ENCODE data around the gene KIF14. TPM values are rescaled to one million over a fixed set of nuclear protein-coding genes. Genes with fewer than 3 reads are reported as not detected.

Gene KIF14
- total and polyA plus RNA-seq, 2 of the 8 experiments (the other 6 are each of a cell fraction or from before 2014, with no cell fraction given): 2.6 to 23.3 TPM

DNA sequence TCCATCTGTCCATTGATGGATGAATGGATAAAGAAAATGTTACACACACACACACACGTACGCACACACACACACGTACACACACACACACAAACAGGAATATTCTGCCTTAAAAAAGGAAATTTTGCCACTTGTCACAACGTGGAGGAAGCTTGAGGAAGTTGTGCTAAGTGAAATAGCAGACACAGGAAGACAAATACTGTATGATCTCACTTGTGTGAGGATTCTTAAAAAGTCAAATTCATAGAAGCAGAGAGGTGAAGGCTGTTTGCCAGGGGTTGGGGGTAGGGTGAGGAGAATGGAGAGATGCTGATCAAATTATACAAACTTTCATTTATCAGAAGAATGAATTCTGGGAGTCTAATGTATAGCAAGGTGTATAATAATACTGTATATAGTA is 73.2 kb downstream of the KIF14 start:
- Histone ChIP-seq H3K79me2 (ENCODE audit: control insufficient read depth in 1 of 2, insufficient read depth in 2 of 2, low read length in 2 of 2) (no peaks in the 10 kb centered on the region), H3K9ac (replicated peaks in 1 of 4; ENCODE audit: extremely low read depth in 1 of 4, low read depth in 3 of 4, low read length in 3 of 4) (no peak overlapping the region; a peak in 1 of 7 replicates), H2AFZ (ENCODE audit: low read length) (no peak overlapping the region), H3K36me3 (ENCODE audit: control insufficient read depth in 2 of 4, insufficient read depth in 4 of 4, low read length in 3 of 4) (no peaks in the 10 kb centered on the region; a peak in 1 of 8 replicates), H2BK12ac (ENCODE audit: low read depth, low read length) (no peak overlapping the region), H3K27ac (ENCODE audit: low read depth, low read length) (no peak overlapping the region), H4K8ac (ENCODE audit: extremely low read depth, insufficient read depth, low read length) (no peak overlapping the region), H3K23ac (ENCODE audit: insufficient read length) (no peak overlapping the region), H2BK15ac (ENCODE audit: low read length) (no peak overlapping the region), H3K79me1 (ENCODE audit: low read depth, low read length) (no peaks in the 10 kb centered on the region), H2AK5ac (ENCODE audit: low read depth, low read length) (no peak overlapping the region), H3K4ac (replicated peaks; ENCODE audit: insufficient read length, low read depth, low read length) (no peak overlapping the region), H3K4me3 (ENCODE audit: extremely low read depth in 1 of 4, insufficient read depth in 2 of 4, low read depth in 3 of 4, low read length in 4 of 4) (no peak overlapping the region), H4K20me1 (replicated peaks in 1 of 2; ENCODE audit: control insufficient read depth in 1 of 2, insufficient read depth in 2 of 2, low read length in 2 of 2) (no peaks in the 10 kb centered on the region), H3K27me3 (replicated peaks in 1 of 4; ENCODE audit: control insufficient read depth in 3 of 4, extremely low read depth in 1 of 4, insufficient read depth in 3 of 4, low read length in 3 of 4) (no peaks in the 10 kb centered on the region), H3K56ac (replicated peaks; ENCODE audit: insufficient read length, low read depth, low read length) (no peak overlapping the region), H3K23me2 (ENCODE audit: low read depth, low read length) (peaks cover 2% of the 10 kb centered on the region; the same call in 1 of the 2 replicates), H3K18ac (ENCODE audit: extremely low read depth, low read length) (no peak overlapping the region), H2BK5ac (ENCODE audit: low read depth, low read length) (no peak overlapping the region), H2BK120ac (replicated peaks; ENCODE audit: low read depth, low read length) (no peak overlapping the region), H4K91ac (replicated peaks; ENCODE audit: insufficient read length, low read length) (no peak overlapping the region), H3K4me2 (ENCODE audit: insufficient read depth in 1 of 2, low read depth in 2 of 2, low read length in 2 of 2) (no peak overlapping the region), H4K5ac (ENCODE audit: insufficient read length, low read depth, low read length) (no peak overlapping the region), H3K14ac (ENCODE audit: insufficient read length) (no peak overlapping the region), H2BK20ac (ENCODE audit: low read length) (no peak overlapping the region), H3K9me3 (ENCODE audit: insufficient read depth in 2 of 2, low read depth in 1 of 2, low read length in 1 of 2) (no peaks in the 10 kb centered on the region), H3K4me1 (replicated peaks in 1 of 4; ENCODE audit: control insufficient read depth in 3 of 4, insufficient read depth in 4 of 4, low read length in 3 of 4) (no peaks in the 10 kb centered on the region)
- WGBS, 2 experiments (ENCODE audit: extremely low coverage in 1 of 2, insufficient coverage in 1 of 2, insufficient read length in 1 of 2, insufficient replicate concordance in 2 of 2, low coverage in 1 of 2, low lambda C conversion rate in 2 of 2, missing lambda C conversion rate in 1 of 2): 89% methylated on average over 4 of the region's 4 CpGs; no CpG with 5 or more reads in 1 of the 2 experiments
- POLR2A ChIA-PET (ENCODE audit: partially characterized antibody): no interaction called here
- no peak for FAIRE-seq
- no peak for DNase-seq (ENCODE audit: low read depth in 1 of 2, low spot score in 2 of 2)
- TF ChIP-seq CBX5 (IDR thresholded peaks at IDR 0.05; ENCODE audit: low read depth, low read length) (no peak), SP4 (IDR thresholded peaks at IDR 0.05; ENCODE audit: low read length) (no peak), NRF1 (IDR thresholded peaks at IDR 0.05; ENCODE audit: low read depth, low read length) (no peak), BRCA1 (IDR thresholded peaks at IDR 0.05; ENCODE audit: low read depth, low read length) (no peak), POLR2A (IDR thresholded peaks at IDR 0.05; ENCODE audit: control extremely low read depth in 1 of 2, low read depth in 2 of 2, low read length in 2 of 2) (no peak), SIRT6 (IDR thresholded peaks at IDR 0.05; ENCODE audit: low read length) (no peak), CEBPB (IDR thresholded peaks at IDR 0.05; ENCODE audit: low read depth, low read length) (no peak)
- TF ChIP-seq, protein P1, sequence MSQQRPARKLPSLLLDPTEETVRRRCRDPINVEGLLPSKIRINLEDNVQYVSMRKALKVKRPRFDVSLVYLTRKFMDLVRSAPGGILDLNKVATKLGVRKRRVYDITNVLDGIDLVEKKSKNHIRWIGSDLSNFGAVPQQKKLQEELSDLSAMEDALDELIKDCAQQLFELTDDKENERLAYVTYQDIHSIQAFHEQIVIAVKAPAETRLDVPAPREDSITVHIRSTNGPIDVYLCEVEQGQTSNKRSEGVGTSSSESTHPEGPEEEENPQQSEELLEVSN (IDR thresholded peaks at IDR 0.05): no peak
- CTCF ChIA-PET (ENCODE audit: partially characterized antibody): interaction anchor here (1.0 to 4.3 kb wide), 2 partner anchors 10 to 11 kb away, joined by 5 to 33 read pairs; no protein-coding TSS in a partner anchor

All from H1 (cell line).